ENCODE measurements around the gene TSPAN18. TPM values are rescaled to one million over a fixed set of nuclear protein-coding genes. Genes with fewer than 3 reads are reported as not detected.

The TSPAN18 gene
- total and polyA plus RNA-seq, 2 of the 8 experiments (the other 6 are each of a cell fraction or from before 2014, with no cell fraction given) = 5.2 to 10.2 TPM

- Histone ChIP-seq H2BK12ac (ENCODE audit: low read depth, low read length) (no peak overlapping the region), H4K8ac (ENCODE audit: extremely low read depth, insufficient read depth, low read length) (no peak overlapping the region), H2BK120ac (replicated peaks; ENCODE audit: low read depth, low read length) (no peak overlapping the region), H3K23me2 (ENCODE audit: low read depth, low read length) (no peaks in the 10 kb centered on the region), H2BK20ac (ENCODE audit: low read length) (0 out of 2 replicates have a peak overlapping the region, but pooled peaks have one; percentile 34), H4K5ac (ENCODE audit: insufficient read length, low read depth, low read length) (no peak overlapping the region), H2BK15ac (ENCODE audit: low read length) (no peak overlapping the region), H4K20me1 (replicated peaks in 1 of 2; ENCODE audit: control insufficient read depth in 1 of 2, insufficient read depth in 2 of 2, low read length in 2 of 2) (no peaks in the 10 kb centered on the region), H3K27ac (ENCODE audit: low read depth, low read length) (no peak overlapping the region), H3K27me3 (replicated peaks in 1 of 4; ENCODE audit: control insufficient read depth in 3 of 4, extremely low read depth in 1 of 4, insufficient read depth in 3 of 4, low read length in 3 of 4) (no peaks in the 10 kb centered on the region), H3K9ac (replicated peaks in 1 of 4; ENCODE audit: extremely low read depth in 1 of 4, low read depth in 3 of 4, low read length in 3 of 4) (no peak overlapping the region), H4K91ac (replicated peaks; ENCODE audit: insufficient read length, low read length) (no peak overlapping the region), H3K14ac (ENCODE audit: insufficient read length) (no peak overlapping the region), H3K4me3 (ENCODE audit: extremely low read depth in 1 of 4, insufficient read depth in 2 of 4, low read depth in 3 of 4, low read length in 4 of 4) (no peak overlapping the region), H3K36me3 (ENCODE audit: control insufficient read depth in 2 of 4, insufficient read depth in 4 of 4, low read length in 3 of 4) (no peaks in the 10 kb centered on the region), H3K79me1 (ENCODE audit: low read depth, low read length) (no peaks in the 10 kb centered on the region), H3K23ac (ENCODE audit: insufficient read length) (no peak overlapping the region), H3K9me3 (ENCODE audit: insufficient read depth in 2 of 2, low read depth in 1 of 2, low read length in 1 of 2) (no peaks in the 10 kb centered on the region), H2AFZ (ENCODE audit: low read length) (no peak overlapping the region), H2BK5ac (ENCODE audit: low read depth, low read length) (no peak overlapping the region), H3K4me2 (ENCODE audit: insufficient read depth in 1 of 2, low read depth in 2 of 2, low read length in 2 of 2) (no peak overlapping the region), H3K79me2 (ENCODE audit: control insufficient read depth in 1 of 2, insufficient read depth in 2 of 2, low read length in 2 of 2) (no peaks in the 10 kb centered on the region), H3K4me1 (replicated peaks in 1 of 4; ENCODE audit: control insufficient read depth in 3 of 4, insufficient read depth in 4 of 4, low read length in 3 of 4) (peaks cover 0 to 5% (median 1%) of the 10 kb centered on the region in 4 experiments; a peak in 5 of 7 replicates), H3K56ac (replicated peaks; ENCODE audit: insufficient read length, low read depth, low read length) (no peak overlapping the region), H3K18ac (ENCODE audit: extremely low read depth, low read length) (no peak overlapping the region), H2AK5ac (ENCODE audit: low read depth, low read length) (no peak overlapping the region), H3K4ac (replicated peaks; ENCODE audit: insufficient read length, low read depth, low read length) (no peak overlapping the region)
- ChIA-PET POLR2A (ENCODE audit: partially characterized antibody) (no interaction called here), CTCF (ENCODE audit: partially characterized antibody) (interaction anchor here (0.6 to 2.8 kb wide), 3 partner anchors 9 to 482 kb away, joined by 3 to 8 read pairs (median 5); no protein-coding TSS in a partner anchor)
- DNase-seq (ENCODE audit: low read depth in 1 of 2, low spot score in 2 of 2) = no peak
- FAIRE-seq = no peak
- WGBS, 2 experiments (ENCODE audit: extremely low coverage in 1 of 2, insufficient coverage in 1 of 2, insufficient read length in 1 of 2, insufficient replicate concordance in 2 of 2, low coverage in 1 of 2, low lambda C conversion rate in 2 of 2, missing lambda C conversion rate in 1 of 2) = 85% methylated on average over 4 of the region's 4 CpGs; no CpG with 5 or more reads in 1 of the 2 experiments
- no peak for TF ChIP-seq JUND (IDR thresholded peaks at IDR 0.05; ENCODE audit: low read length)
Measured at GRCh38 chr11:44818110-44818509, 91.3 kb downstream of the TSPAN18 start.
